Measurements from ENCODE around the gene ENTPD1. TPM values are rescaled to one million over a fixed set of nuclear protein-coding genes. Genes with fewer than 3 reads are reported as not detected.
A peak's percentile ranks its signal among the peaks of the same experiment; 100 is the strongest.

ENTPD1 gene
- total and polyA plus RNA-seq, 9 of the 15 experiments (the other 6 are each of a cell fraction or from before 2014, with no cell fraction given), result 0.07 to 1.5 (median 0.37) TPM

GRCh38 chr10:95840121-95840520 lies 84.2 kb downstream of the ENTPD1 start (continued):
- TF ChIP-seq GTF2B (IDR thresholded peaks at IDR 0.05; ENCODE audit: extremely low read depth, insufficient read length) (no peak), ZNF165 (CRISPR knock-in tag; IDR thresholded peaks at IDR 0.05; ENCODE audit: borderline replicate concordance) (no peak), CXXC5 (CRISPR knock-in tag; IDR thresholded peaks at IDR 0.05) (no peak), ZNF316 (IDR thresholded peaks at IDR 0.05) (peak; percentile 52), RUNX1 (IDR thresholded peaks at IDR 0.05; ENCODE audit: low read depth) (no peak), MAFG (tag; conservative IDR thresholded peaks at IDR 0.05) (peak; percentile 46), C11orf30 (IDR thresholded peaks at IDR 0.05; ENCODE audit: low read depth) (peak; percentile 42)

GRCh38 chr10:95840681-95841080 lies 84.7 kb downstream of the ENTPD1 start:
- ATAC-seq (no peak), DNase-seq (ENCODE audit: extremely low read depth in 1 of 4, low spot score in 3 of 4) (no peak), FAIRE-seq (no peak)
- Histone ChIP-seq H3K9me3 (replicated peaks; ENCODE audit: control insufficient read depth, insufficient read depth, low read depth, low read length) (no peaks in the 10 kb centered on the region), H4K20me1 (replicated peaks; ENCODE audit: control insufficient read depth, insufficient read depth, low read length) (no peaks in the 10 kb centered on the region), H3K4me1 (replicated peaks in 1 of 2; ENCODE audit: control insufficient read depth in 2 of 2, insufficient read depth in 2 of 2, low read length in 2 of 2) (no peaks in the 10 kb centered on the region), H3K4me2 (ENCODE audit: insufficient read depth, low read length) (no peak overlapping the region), H3K9ac (ENCODE audit: insufficient read depth in 1 of 2, low read depth in 2 of 2, low read length in 2 of 2) (no peak overlapping the region), H3K79me2 (ENCODE audit: control insufficient read depth, insufficient read depth, low read length) (no peaks in the 10 kb centered on the region), H2AFZ (ENCODE audit: low read depth, low read length) (no peak overlapping the region), H3K9me1 (ENCODE audit: control insufficient read depth, insufficient read depth, low read length) (no peaks in the 10 kb centered on the region), H3K27ac (ENCODE audit: extremely low read depth, low read depth, low read length) (no peak overlapping the region), H3K4me3 (no peak overlapping the region), H3K27me3 (ENCODE audit: control insufficient read depth in 2 of 2, insufficient read depth in 2 of 2, low read length in 2 of 2) (no peaks in the 10 kb centered on the region), H3K36me3 (ENCODE audit: control insufficient read depth, insufficient read depth, low read length) (no peaks in the 10 kb centered on the region)
- intact Hi-C loops (cut with micrococcal nuclease) (loop anchor here (5.0 to 10.0 kb wide), 2 partner anchors 98 to 466 kb away; no protein-coding TSS in a partner anchor), in situ Hi-C loops (cut with MboI) (loop anchor here (25.0 kb wide), 1 partner anchor 453 kb away; no protein-coding TSS in a partner anchor)
- ChIA-PET POLR2A (interaction anchor here (0.7 kb wide), 1 partner anchor 8 kb away, joined by 3 read pairs; no protein-coding TSS in a partner anchor), CTCF (ENCODE audit: low intra/inter-chr PET ratio) (no interaction called here)
- 0% methylated on average over 1 of the region's 1 CpG for WGBS (ENCODE audit: insufficient coverage, low coverage, missing lambda C conversion rate)
- BruUV-seq (replicated peaks), result no TSS peak
- TF ChIP-seq ZNF121 (CRISPR knock-in tag; conservative IDR thresholded peaks at IDR 0.05) (no peak), CC2D1A (IDR thresholded peaks at IDR 0.05) (no peak), SIN3A (IDR thresholded peaks at IDR 0.05; ENCODE audit: borderline replicate concordance in 2 of 2, control insufficient read depth in 1 of 2, low read depth in 2 of 2, low read length in 2 of 2) (no peak), LCOR (CRISPR knock-in tag; IDR thresholded peaks at IDR 0.05) (no peak), NCOA2 (IDR thresholded peaks at IDR 0.05; ENCODE audit: partially characterized antibody in 2 of 2) (no peak), CXXC5 (CRISPR knock-in tag; IDR thresholded peaks at IDR 0.05) (no peak), BCLAF1 (IDR thresholded peaks at IDR 0.05; ENCODE audit: borderline replicate concordance in 1 of 2, control insufficient read depth in 1 of 2, low read depth in 2 of 2, low read length in 1 of 2) (no peak), ZNF512 (tag; IDR thresholded peaks at IDR 0.05) (no peak), MAFK (IDR thresholded peaks at IDR 0.05; ENCODE audit: low read length) (no peak), SAFB2 (IDR thresholded peaks at IDR 0.05; ENCODE audit: borderline replicate concordance, low read depth, low read length, severe bottlenecking) (no peak), PRMT5 (CRISPR knock-in tag; IDR thresholded peaks at IDR 0.05) (no peak)

Measured in K562 (cell line).